Small intestine (tissue), 7 donors: ENCODE data around the gene TRIM41. TPM values are rescaled to one million over a fixed set of nuclear protein-coding genes. Genes with fewer than 3 reads are reported as not detected.

Source experiments
- DNase-seq, 2 donors: peaks; one replicate each; pipeline versions ENCODE4 v3.0.0 to v3.0.0-alpha.2; 2013
- FAIRE-seq: peaks from 2 replicates; lab custom pipeline; 2012; peaks lifted over from hg19 to GRCh38; lab: Jason Lieb, UNC
- H3K27ac ChIP-seq, 3 donors: one replicate each; pipeline ENCODE4 v1.5.1; 2013; ENCODE audit warnings: low read length in 2 of 3, mild to moderate bottlenecking in 2 of 3, control low read depth in 1 of 3, inconsistent platforms in 1 of 3, low read depth in 1 of 3, moderate library complexity in 1 of 3
- H3K27me3 ChIP-seq, 3 donors: one replicate each; pipeline ENCODE4 v1.6.1; 2013; ENCODE audit warnings: low read length in 3 of 3, inconsistent platforms in 1 of 3; ENCODE audit not compliant: control insufficient read depth in 3 of 3, insufficient read depth in 3 of 3
- H3K36me3 ChIP-seq, 3 donors: one replicate each; pipeline ENCODE4 v1.6.1; 2013; ENCODE audit warnings: low read length in 3 of 3, inconsistent platforms in 1 of 3, low read depth in 1 of 3, mild to moderate bottlenecking in 1 of 3, moderate library complexity in 1 of 3; ENCODE audit not compliant: control insufficient read depth in 3 of 3, insufficient read depth in 2 of 3
- H3K4me1 ChIP-seq, 3 donors: one replicate each; pipeline ENCODE4 v1.6.1; 2013; ENCODE audit warnings: low read length in 2 of 3, inconsistent platforms in 1 of 3, low read depth in 1 of 3, mild to moderate bottlenecking in 1 of 3, moderate library complexity in 1 of 3; ENCODE audit not compliant: control insufficient read depth in 3 of 3, insufficient read depth in 2 of 3
- H3K4me3 ChIP-seq, 3 donors: one replicate each; pipeline ENCODE4 v1.5.1; 2013; ENCODE audit warnings: low read length in 3 of 3, control low read depth in 1 of 3, inconsistent platforms in 1 of 3, low read depth in 1 of 3, mild to moderate bottlenecking in 1 of 3, moderate library complexity in 1 of 3
- H3K9me3 ChIP-seq, 2 donors: one replicate each; pipeline ENCODE4 v1.6.1; 2013; ENCODE audit warnings: low read depth in 1 of 2, low read length in 1 of 2; ENCODE audit not compliant: control insufficient read depth in 2 of 2, insufficient read depth in 1 of 2
- WGBS, 3 donors: extraction: QIAGEN DNeasy Blood & Tissue Kit; methylation state at CpG; one replicate each; pipeline ENCODE4 v1.1.7; 2013; 5-methylcytosine and 5-hydroxymethylcytosine counted together
- polyA plus RNA-seq, 4 donors: library from polyadenylated mRNA; stranded (reverse) in 3 of 4; unstranded in 1 of 4; fragments of 200-250 nt in 3 of 4; fragments of 120-200 nt in 1 of 4; gene quantifications; one replicate each; pipeline versions ENCODE4 v1.2.1 to v1.2.3, GENCODE V29; 2013
- donor health status: healthy with polysubstance abuse.
- donor health status: control.
- donor health status: control.
- donor health status: Bipolar disorder and iron deficiency.
- donor health status: healthy.

Gene TRIM41
- polyA plus RNA-seq, 4 donors, result 19.2 to 25.0 (median 21.6) TPM

- Histone ChIP-seq H3K27me3 (peaks cover 0 to 12% (median 0%) of the 10 kb centered on the region in 3 donors), H3K36me3 (no peaks in the 10 kb centered on the region), H3K9me3 (no peaks in the 10 kb centered on the region), H3K4me1 (peaks cover 0 to 3% (median 0%) of the 10 kb centered on the region in 3 donors), H3K4me3 (peak overlapping the region in 1 of 3 donors; percentile 47), H3K27ac (no peak overlapping the region)
- DNase-seq (no peak), FAIRE-seq (no peak)
- 68 to 78% (median 73%) methylated on average over 16 of the region's 16 CpGs for WGBS, 3 donors
Measured at GRCh38 chr5:181184845-181185216, 38.2 kb upstream of the TRIM41 start.

- H3K4me3 ChIP-seq, result no peak overlapping the region
- H3K27ac ChIP-seq, result no peak overlapping the region
- no peak for DNase-seq
- peaks cover 0 to 3% (median 0%) of the 10 kb centered on the region in 3 donors for H3K4me1 ChIP-seq
- 90 to 93% (median 91%) methylated on average over 13 of the region's 13 CpGs for WGBS, 3 donors
- no peak for FAIRE-seq
- H3K9me3 ChIP-seq, result no peaks in the 10 kb centered on the region
- peaks cover 0 to 11% (median 0%) of the 10 kb centered on the region in 3 donors for H3K27me3 ChIP-seq
- no peaks in the 10 kb centered on the region for H3K36me3 ChIP-seq
Measured at GRCh38 chr5:181185560-181185959, 37.5 kb upstream of the TRIM41 start.

GRCh38 chr5:181186022-181186421, 37.1 kb upstream of the TRIM41 start:
- no peaks in the 10 kb centered on the region for H3K9me3 ChIP-seq
- no peak overlapping the region for H3K4me3 ChIP-seq
- 73 to 85% (median 81%) methylated on average over 6 of the region's 6 CpGs for WGBS, 3 donors
- H3K27me3 ChIP-seq, result peaks cover 0 to 10% (median 0%) of the 10 kb centered on the region in 3 donors
- DNase-seq (no peak), FAIRE-seq (no peak)
- H3K36me3 ChIP-seq, result no peaks in the 10 kb centered on the region
- peaks cover 0 to 3% (median 0%) of the 10 kb centered on the region in 3 donors for H3K4me1 ChIP-seq
- no peak overlapping the region for H3K27ac ChIP-seq

GRCh38 chr5:181186986-181187499, 36.0 kb upstream of the TRIM41 start:
- Histone ChIP-seq H3K27me3 (peaks cover 0 to 8% (median 0%) of the 10 kb centered on the region in 3 donors), H3K27ac (peak overlapping the region in 1 of 3 donors; percentile 46), H3K4me3 (peak overlapping the region in 1 of 3 donors; percentile 40), H3K9me3 (no peaks in the 10 kb centered on the region), H3K36me3 (no peaks in the 10 kb centered on the region), H3K4me1 (peaks cover 0 to 3% (median 0%) of the 10 kb centered on the region in 3 donors)
- FAIRE-seq, result no peak
- 26 to 42% (median 27%) methylated on average over 8 of the region's 8 CpGs for WGBS, 3 donors
- DNase-seq, result no peak

GRCh38 chr5:181187500-181188213, 35.4 kb upstream of the TRIM41 start:
- 5 to 8% (median 5%) methylated on average over 37 of the region's 37 CpGs for WGBS, 3 donors
- Histone ChIP-seq H3K27ac (peak overlapping the region in 2 of 3 donors; percentile 9 to 46), H3K4me1 (peaks cover 0 to 6% (median 0%) of the 10 kb centered on the region in 3 donors), H3K36me3 (no peaks in the 10 kb centered on the region), H3K9me3 (no peaks in the 10 kb centered on the region), H3K27me3 (peaks cover 0 to 8% (median 0%) of the 10 kb centered on the region in 3 donors), H3K4me3 (peak overlapping the region in 1 of 3 donors; percentile 40)
- FAIRE-seq, result no peak
- DNase-seq, result peak; percentile 32 to 82

- 0 to 1% (median 0%) methylated on average over 35 of the region's 35 CpGs for WGBS, 3 donors
- DNase-seq (peak; percentile 76 to 85), FAIRE-seq (no peak)
- Histone ChIP-seq H3K9me3 (no peaks in the 10 kb centered on the region), H3K27ac (peak overlapping the region; percentile 50 to 73 (median 60)), H3K4me1 (peaks cover 0 to 6% (median 0%) of the 10 kb centered on the region in 3 donors), H3K27me3 (peaks cover 0 to 6% (median 0%) of the 10 kb centered on the region in 3 donors), H3K4me3 (peak overlapping the region; percentile 68 to 75 (median 75)), H3K36me3 (no peaks in the 10 kb centered on the region)
Measured at GRCh38 chr5:181188700-181189362, 34.2 kb upstream of the TRIM41 start.

GRCh38 chr5:181189363-181189961, 33.6 kb upstream of the TRIM41 start:
- peak in 1 of 2 donors; percentile 39 for DNase-seq
- H3K36me3 ChIP-seq, result no peaks in the 10 kb centered on the region
- WGBS, 3 donors, result 0% methylated on average over 41 of the region's 41 CpGs
- FAIRE-seq, result no peak
- H3K9me3 ChIP-seq, result no peaks in the 10 kb centered on the region
- H3K4me3 ChIP-seq, result peak overlapping the region; percentile 68 to 75 (median 75)
- H3K4me1 ChIP-seq, result peaks cover 0 to 6% (median 0%) of the 10 kb centered on the region in 3 donors
- peaks cover 0 to 5% (median 0%) of the 10 kb centered on the region in 3 donors for H3K27me3 ChIP-seq
- H3K27ac ChIP-seq, result peak overlapping the region in 2 of 3 donors; percentile 24 to 49
